ENCODE results near the gene COP1.

GRCh38 chr1:175911138-175911537, 295.9 kb downstream of the COP1 start:
- TF ChIP-seq POLR2AphosphoS5 (IDR thresholded peaks at IDR 0.05) (no peak), CTCF (IDR thresholded peaks at IDR 0.05) (no peak)

All from breast epithelium (tissue), 3 donors.